Suprapubic skin (tissue), 3 donors: ENCODE measurements around the gene SIGLEC6.

Source experiments
- CTCF ChIP-seq, 2 donors: fragments of 200-600 bp in 1 of 2; fragments of 450-650 bp in 1 of 2; sonication (generic) in 1 of 2; IDR thresholded peaks; one replicate each; pipeline ENCODE4 v1.5.1; 2016 to 2019; ENCODE audit warnings: antibody characterized with exemption in 2 of 2, mild to moderate bottlenecking in 1 of 2, moderate library complexity in 1 of 2
- POLR2A ChIP-seq, 2 donors: fragments of 450-650 bp; IDR thresholded peaks; one replicate each; pipeline ENCODE4 v1.6.1; 2017; ENCODE audit warnings: antibody characterized with exemption in 2 of 2, mild to moderate bottlenecking in 2 of 2, moderate library complexity in 2 of 2

- TF ChIP-seq CTCF (IDR thresholded peaks at IDR 0.05) (no peak), POLR2A (IDR thresholded peaks at IDR 0.05) (no peak)
Observed at GRCh38 chr19:51490676-51491075, 40.8 kb downstream of the SIGLEC6 start.
